ENCODE data around the gene FBXO42.

The FBXO42 gene

GRCh38 chr1:16196874-16197273, 155.4 kb downstream of the FBXO42 start:
- no peaks in the 10 kb centered on the region for H3K9me3 ChIP-seq (ENCODE audit: low read length)
- no peaks in the 10 kb centered on the region for H3K36me3 ChIP-seq (ENCODE audit: insufficient read depth, low read length)
- H3K4me2 ChIP-seq (ENCODE audit: low read length) = no peak overlapping the region
- TF ChIP-seq CTCF (IDR thresholded peaks at IDR 0.05; ENCODE audit: low read length) = no peak
- no peak for TF ChIP-seq EZH2 (IDR thresholded peaks at IDR 0.05; ENCODE audit: borderline replicate concordance, low read length)
- H3K4me1 ChIP-seq (ENCODE audit: insufficient read depth, low read length, severe bottlenecking) = peaks cover 4% of the 10 kb centered on the region
- H3K4me3 ChIP-seq (ENCODE audit: low read depth, low read length, poor library complexity, severe bottlenecking) = no peak overlapping the region
- H2AFZ ChIP-seq (ENCODE audit: low read length) = no peak overlapping the region
- no peaks in the 10 kb centered on the region for H3K9me2 ChIP-seq (ENCODE audit: low read depth, low read length)
- no peaks in the 10 kb centered on the region for H4K20me1 ChIP-seq (ENCODE audit: insufficient read depth, low read length)
- H3F3A ChIP-seq (ENCODE audit: insufficient read depth, low read length) = no peaks in the 10 kb centered on the region
- no peak overlapping the region for H3K27ac ChIP-seq (ENCODE audit: low read depth, low read length, poor library complexity, severe bottlenecking)
- no peak overlapping the region for H3K9ac ChIP-seq (ENCODE audit: low read length)
- no peaks in the 10 kb centered on the region for H3K27me3 ChIP-seq (ENCODE audit: insufficient read depth, low read length)
- no peaks in the 10 kb centered on the region for H3K79me2 ChIP-seq (ENCODE audit: insufficient read depth, low read length)

Measured in OCI-LY1 (cell line).